Measurements from ENCODE around the gene SPPL2A. TPM values are rescaled to one million over a fixed set of nuclear protein-coding genes. Genes with fewer than 3 reads are reported as not detected.

Gene SPPL2A
- total and polyA plus RNA-seq, 2 donors (not counting 3 experiments of a cell fraction or from before 2014, with no cell fraction given), result 38.8 to 88.7 TPM

GRCh38 chr15:50808728-50809127 lies 43.2 kb upstream of the SPPL2A start:
- FAIRE-seq, result no peak
- H3K4me2 ChIP-seq (ENCODE audit: insufficient read depth, low read length), result no peak overlapping the region
- no peaks in the 10 kb centered on the region for H3K9me1 ChIP-seq (replicated peaks; ENCODE audit: control insufficient read depth, extremely low read depth, insufficient read depth, low read length)
- BruUV-seq (replicated peaks), result no TSS peak
- no peak overlapping the region for H3K27ac ChIP-seq (ENCODE audit: insufficient read depth, low read depth, low read length)
- dilution Hi-C loops (cut with MboI; ENCODE audit: extremely low pct_ligation_motif_present, low sequenced_read_pairs) (no loop called here), intact Hi-C loops (cut with micrococcal nuclease) (no loop called here)
- H3K79me2 ChIP-seq (ENCODE audit: control insufficient read depth, insufficient read depth, low read length), result no peaks in the 10 kb centered on the region
- H2AFZ ChIP-seq (ENCODE audit: low read depth, low read length), result no peak overlapping the region
- H3K9ac ChIP-seq (replicated peaks; ENCODE audit: extremely low read depth, insufficient read depth, low read length), result no peak overlapping the region
- H3K9me3 ChIP-seq (replicated peaks; ENCODE audit: control insufficient read depth, insufficient read depth, low read length), result no peaks in the 10 kb centered on the region
- H3K27me3 ChIP-seq (ENCODE audit: control insufficient read depth in 2 of 2, insufficient read depth in 2 of 2, low read length in 2 of 2), result peaks cover 4 to 6% of the 10 kb centered on the region in 2 experiments
- no peak for DNase-seq (ENCODE audit: low read depth, low spot score)
- ChIA-PET POLR2A (no interaction called here), CTCF (interaction anchor here (1.2 to 1.6 kb wide), 3 partner anchors 9 to 68 kb away, joined by 3 to 4 read pairs (median 3); no protein-coding TSS in a partner anchor)
- H3K4me1 ChIP-seq (ENCODE audit: control insufficient read depth, extremely low read depth, insufficient read depth, low read length), result no peaks in the 10 kb centered on the region
- no peaks in the 10 kb centered on the region for H3K36me3 ChIP-seq (ENCODE audit: control insufficient read depth in 2 of 2, extremely low read depth in 1 of 2, insufficient read depth in 2 of 2, low read length in 2 of 2)
- no peaks in the 10 kb centered on the region for H4K20me1 ChIP-seq (replicated peaks; ENCODE audit: control insufficient read depth, extremely low read depth, insufficient read depth, low read length)
- no peak overlapping the region for H3K4me3 ChIP-seq (replicated peaks in 1 of 3; ENCODE audit: insufficient read depth in 1 of 3, low read depth in 1 of 3, low read length in 3 of 3)
- TF ChIP-seq EZH2 (IDR thresholded peaks at IDR 0.05; ENCODE audit: borderline replicate concordance, low read depth, low read length, severe bottlenecking), result no peak
- TF ChIP-seq MAX (IDR thresholded peaks at IDR 0.05; ENCODE audit: insufficient read depth, insufficient read length), result no peak
- no peak for TF ChIP-seq CTCF (IDR thresholded peaks at IDR 0.05; ENCODE audit: extremely low read depth in 1 of 2, insufficient read depth in 1 of 2, low read depth in 1 of 2, low read length in 2 of 2)

GRCh38 chr15:50803479-50804180 lies 38.1 kb upstream of the SPPL2A start:
- Histone ChIP-seq H4K20me1 (replicated peaks; ENCODE audit: control insufficient read depth, extremely low read depth, insufficient read depth, low read length) (no peaks in the 10 kb centered on the region), H3K79me2 (ENCODE audit: control insufficient read depth, insufficient read depth, low read length) (no peaks in the 10 kb centered on the region), H3K4me1 (ENCODE audit: control insufficient read depth, extremely low read depth, insufficient read depth, low read length) (no peaks in the 10 kb centered on the region), H3K4me3 (replicated peaks in 1 of 3; ENCODE audit: insufficient read depth in 1 of 3, low read depth in 1 of 3, low read length in 3 of 3) (no peak overlapping the region), H3K27ac (ENCODE audit: insufficient read depth, low read depth, low read length) (no peak overlapping the region), H3K27me3 (ENCODE audit: control insufficient read depth in 2 of 2, insufficient read depth in 2 of 2, low read length in 2 of 2) (peaks cover under 1 to 3% of the 10 kb centered on the region in 2 experiments), H3K36me3 (ENCODE audit: control insufficient read depth in 2 of 2, extremely low read depth in 1 of 2, insufficient read depth in 2 of 2, low read length in 2 of 2) (no peaks in the 10 kb centered on the region), H3K9me1 (replicated peaks; ENCODE audit: control insufficient read depth, extremely low read depth, insufficient read depth, low read length) (no peaks in the 10 kb centered on the region), H3K4me2 (ENCODE audit: insufficient read depth, low read length) (no peak overlapping the region), H3K9ac (replicated peaks; ENCODE audit: extremely low read depth, insufficient read depth, low read length) (no peak overlapping the region), H2AFZ (ENCODE audit: low read depth, low read length) (no peak overlapping the region), H3K9me3 (replicated peaks; ENCODE audit: control insufficient read depth, insufficient read depth, low read length) (no peaks in the 10 kb centered on the region)
- DNase-seq (ENCODE audit: low read depth, low spot score), result no peak
- ChIA-PET POLR2A (no interaction called here), CTCF (interaction anchor here (0.6 to 1.4 kb wide), 2 partner anchors 15 to 54 kb away, joined by 3 to 4 read pairs; no protein-coding TSS in a partner anchor)
- no peak for TF ChIP-seq CTCF (IDR thresholded peaks at IDR 0.05; ENCODE audit: extremely low read depth in 1 of 2, insufficient read depth in 1 of 2, low read depth in 1 of 2, low read length in 2 of 2)
- TF ChIP-seq MYC (IDR thresholded peaks at IDR 0.05; ENCODE audit: low read depth, low read length), result no peak
- no peak for TF ChIP-seq POLR2A (IDR thresholded peaks at IDR 0.05; ENCODE audit: low read depth, low read length)
- no peak for TF ChIP-seq GATA2 (IDR thresholded peaks at IDR 0.05; ENCODE audit: insufficient read depth, insufficient read length, low read depth, low read length)
- TF ChIP-seq POLR2AphosphoS5 (IDR thresholded peaks at IDR 0.05; ENCODE audit: insufficient read depth, low read depth, low read length), result no peak
- no peak for TF ChIP-seq EZH2 (IDR thresholded peaks at IDR 0.05; ENCODE audit: borderline replicate concordance, low read depth, low read length, severe bottlenecking)
- TF ChIP-seq MAX (IDR thresholded peaks at IDR 0.05; ENCODE audit: insufficient read depth, insufficient read length), result no peak
- TF ChIP-seq JUN (IDR thresholded peaks at IDR 0.05; ENCODE audit: borderline replicate concordance, insufficient read depth, insufficient read length, low read depth), result no peak
- no peak for TF ChIP-seq FOS (IDR thresholded peaks at IDR 0.05; ENCODE audit: borderline replicate concordance, insufficient read depth, low read length)
- dilution Hi-C loops (cut with MboI; ENCODE audit: extremely low pct_ligation_motif_present, low sequenced_read_pairs) (no loop called here), intact Hi-C loops (cut with micrococcal nuclease) (no loop called here)
- no peak for FAIRE-seq
- BruUV-seq (replicated peaks), result no TSS peak

Measured in endothelial cell of umbilical vein (primary cell).